Stimulated activated CD8-positive, alpha-beta memory T cell treated with anti-CD3 and anti-CD28 coated beads, Interleukin-15, amount 100 ng/mL, for 24 hours (primary cell): ENCODE data around the gene NADK2.
A peak's percentile ranks its signal among the peaks of the same experiment; 100 is the strongest.

ENCODE experiments used
- DNase-seq: peaks from one replicate; pipeline ENCODE4 v3.0.0-alpha.2; 2020; ENCODE audit warnings: low read depth

The NADK2 gene

GRCh38 chr5:36161361-36161760, 80.4 kb downstream of the NADK2 start:
- no peak for DNase-seq

GRCh38 chr5:36160617-36161016, 81.1 kb downstream of the NADK2 start:
- no peak for DNase-seq

- no peak for DNase-seq
Measured at GRCh38 chr5:36158144-36158543, 83.6 kb downstream of the NADK2 start.

DNA sequence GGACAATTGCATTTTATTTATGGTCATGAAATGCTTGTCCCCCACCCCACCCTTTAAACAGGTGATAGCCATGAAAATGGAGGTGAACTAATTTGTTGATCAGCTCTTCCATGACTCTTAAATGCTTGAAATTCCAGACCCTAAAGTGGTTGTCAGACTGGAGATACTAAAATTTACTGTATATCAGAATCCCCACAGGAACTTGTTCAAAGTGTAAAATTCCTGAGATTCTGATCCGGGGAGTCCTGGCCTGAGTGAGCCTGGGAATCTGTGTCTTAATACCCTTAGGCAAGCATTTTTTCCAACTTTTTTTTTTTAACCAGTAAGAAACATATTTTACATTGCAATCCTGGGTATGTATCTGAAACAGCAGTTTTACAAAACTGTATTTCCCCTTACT, 85.1 kb downstream of the NADK2 start:
- no peak for DNase-seq

DNA sequence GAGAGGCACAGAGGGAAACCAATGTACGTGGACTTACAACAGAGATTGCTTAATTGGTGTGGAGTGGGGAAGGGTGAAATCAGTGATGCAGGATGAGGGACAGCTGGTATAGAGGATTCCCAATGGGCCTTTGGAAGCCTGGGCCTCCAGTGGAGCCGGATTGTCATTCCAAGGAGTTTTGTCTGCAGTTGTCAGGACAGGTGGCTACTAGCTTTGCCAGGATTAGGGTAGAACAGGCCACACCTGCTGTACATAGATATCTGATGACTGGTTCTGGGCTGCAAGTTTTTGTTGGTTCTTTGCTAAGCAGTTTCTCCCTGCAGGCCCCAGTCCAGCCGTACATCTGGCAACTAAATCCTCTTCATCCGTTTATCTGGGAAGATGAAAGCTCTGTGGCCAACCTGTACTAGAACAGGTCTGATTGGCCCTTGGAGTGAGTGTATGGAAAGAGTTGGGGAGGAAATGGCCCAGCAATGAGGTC, 85.6 kb downstream of the NADK2 start:
- no peak for DNase-seq

GRCh38 chr5:36155291-36155690, 86.4 kb downstream of the NADK2 start:
- DNase-seq = no peak

DNA sequence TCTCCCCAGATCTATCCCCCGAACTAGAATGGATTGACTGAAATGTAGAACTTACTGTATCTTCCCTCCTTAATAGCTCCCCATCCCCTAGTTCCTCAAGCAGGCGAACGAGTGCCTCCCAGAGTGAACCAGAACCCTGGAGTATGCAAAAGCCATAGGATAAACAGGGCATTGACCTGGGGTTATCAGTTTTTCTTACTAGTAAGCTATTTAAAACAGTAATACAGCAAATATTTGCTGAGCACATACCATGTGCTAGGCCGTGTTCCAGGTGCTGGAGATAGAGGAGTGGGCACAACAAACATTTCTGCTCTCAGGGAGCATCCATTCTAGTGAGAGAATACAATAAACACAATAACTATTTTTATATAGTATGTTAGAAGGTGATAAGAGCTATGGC, 88.0 kb downstream of the NADK2 start:
- DNase-seq = no peak

DNA sequence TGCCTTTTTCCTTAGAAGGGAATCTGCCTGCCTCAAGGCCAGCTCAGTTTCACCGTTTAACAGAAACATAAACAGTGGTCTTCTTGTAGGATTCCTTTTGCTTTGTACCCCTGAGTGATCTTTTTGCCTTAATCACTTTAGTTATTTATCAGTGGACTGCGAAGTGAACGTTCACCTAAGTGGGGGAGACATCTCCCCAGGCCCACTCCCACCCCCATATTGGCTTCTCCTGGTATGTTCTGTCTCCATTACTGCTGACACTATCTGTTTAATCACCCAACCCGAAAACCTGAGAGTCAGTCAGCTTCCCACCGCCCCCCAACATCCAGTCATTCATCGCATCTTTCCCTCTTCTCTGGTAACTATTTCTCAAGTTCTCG, 88.4 kb downstream of the NADK2 start:
- no peak for DNase-seq

DNA sequence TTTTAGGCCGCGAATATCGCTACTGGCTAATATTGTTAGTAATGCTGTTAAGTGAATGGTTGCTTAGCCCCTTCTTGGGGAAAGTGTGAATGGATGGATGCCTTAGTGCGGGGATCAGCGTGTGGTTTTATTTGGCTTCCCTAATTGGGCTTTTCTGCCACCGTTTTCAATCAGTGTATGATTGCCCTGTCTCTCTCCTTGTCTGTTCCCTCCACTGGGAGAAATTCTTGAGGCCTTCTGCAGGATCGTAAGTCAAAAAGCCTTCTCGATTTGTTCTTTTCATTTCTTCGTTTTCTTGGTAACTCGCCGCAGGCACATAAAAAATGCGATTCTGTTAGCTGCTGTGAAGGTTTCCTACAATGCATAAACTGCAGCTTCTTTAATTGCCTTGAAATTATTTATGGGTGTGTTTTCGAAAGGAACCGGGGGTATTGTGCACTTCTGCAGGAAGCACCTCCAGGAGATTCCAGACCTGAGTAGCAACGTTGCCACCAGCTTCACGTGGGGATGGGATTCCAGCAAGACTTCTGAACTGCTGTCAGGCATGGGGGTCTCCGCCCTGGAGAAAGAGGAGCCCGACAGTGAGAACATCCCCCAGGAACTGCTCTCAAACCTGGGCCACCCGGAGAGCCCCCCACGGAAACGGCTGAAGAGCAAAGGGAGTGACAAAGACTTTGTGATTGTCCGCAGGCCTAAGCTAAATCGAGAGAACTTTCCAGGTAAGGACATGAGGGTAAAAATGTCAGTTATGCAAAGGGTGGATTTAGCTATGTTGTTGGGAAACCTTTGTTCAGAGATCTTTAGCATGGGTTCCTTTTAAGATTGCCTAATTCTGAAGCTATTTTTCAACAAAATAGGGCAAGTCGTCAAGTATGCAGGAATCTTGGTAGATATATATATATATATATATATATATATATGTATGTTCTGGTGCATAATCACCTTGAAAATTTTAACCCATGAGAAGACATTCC, 89.1 kb downstream of the NADK2 start:
- no peak for DNase-seq

DNA sequence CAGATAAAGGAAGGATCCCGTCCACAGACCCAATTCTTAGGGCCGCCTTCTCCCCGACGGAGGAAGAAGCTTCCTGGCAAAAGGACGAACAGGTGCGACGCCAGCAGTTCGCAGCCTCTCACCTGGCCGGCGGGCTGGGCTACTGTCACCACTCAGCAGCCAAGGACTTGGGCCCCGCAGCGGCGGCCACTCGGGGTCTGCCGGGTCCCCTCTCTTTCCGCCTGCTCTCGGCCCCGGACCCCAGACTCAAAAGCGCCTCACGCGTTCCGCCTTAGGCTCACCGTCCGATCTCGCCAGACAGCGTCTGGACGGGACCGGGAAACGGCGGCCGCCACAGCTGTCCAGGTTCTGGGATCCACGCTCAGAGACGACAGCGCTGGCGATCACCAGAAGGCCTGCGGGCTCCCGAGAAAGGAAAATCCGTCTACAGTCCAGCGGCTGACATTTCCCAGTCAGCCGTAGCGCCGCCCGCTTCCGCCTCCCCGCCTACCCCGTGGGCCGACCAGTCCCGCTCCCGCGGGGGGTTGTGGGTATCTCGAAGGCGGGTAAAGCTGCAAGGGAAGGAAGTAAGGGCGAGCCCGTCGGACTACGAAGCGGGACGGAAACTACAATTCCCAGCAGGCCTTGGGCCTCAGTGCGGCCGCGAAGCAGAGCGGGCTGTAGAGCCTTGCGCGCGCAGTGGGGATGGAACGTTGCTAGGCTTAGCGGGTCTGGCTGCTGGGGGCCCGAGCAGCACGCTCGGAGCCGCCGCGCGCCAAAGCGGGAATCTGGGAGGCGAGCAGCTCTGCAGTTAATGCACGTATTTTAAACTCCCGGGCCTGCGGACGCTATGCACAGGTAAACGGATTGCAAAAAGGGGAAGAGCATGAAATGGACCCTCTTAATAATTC, 90.0 kb downstream of the NADK2 start, which contains the start of the genes LMBRD2 and SKP2:
Gene LMBRD2, minus strand, starts transcription at position 454 of the 890 bp plus-strand sequence. CDS start 8,538 bp downstream, outside the sequence.
Gene SKP2, plus strand, starts transcription at position 678 of the 890 bp plus-strand sequence. Its CDS starts 152 bp downstream, at position 830.
- DNase-seq = peak; percentile 86

- DNase-seq = no peak
Measured at GRCh38 chr5:36150676-36151433, 90.9 kb downstream of the NADK2 start.

GRCh38 chr5:36147681-36148080, 94.0 kb downstream of the NADK2 start:
- no peak for DNase-seq

DNA sequence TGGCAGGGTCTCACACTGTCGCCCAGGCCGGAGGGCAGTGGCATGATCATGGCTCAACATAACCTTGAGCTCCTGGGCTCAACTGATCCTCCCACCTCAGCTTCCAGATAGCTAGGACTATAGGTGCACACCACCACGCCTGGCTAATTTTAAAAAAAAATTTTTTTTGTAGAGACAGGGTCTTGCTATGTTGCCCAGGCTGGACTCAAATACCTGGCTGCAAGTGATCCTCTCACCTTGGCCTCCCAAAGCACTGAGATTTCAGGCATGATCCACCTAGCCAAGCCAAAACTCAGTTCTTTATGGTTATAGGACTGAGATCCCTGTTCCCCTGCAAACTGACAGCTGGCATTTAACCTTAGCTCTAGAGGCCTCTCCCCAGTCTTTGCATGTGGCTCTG, 95.3 kb downstream of the NADK2 start:
- DNase-seq = no peak

DNA sequence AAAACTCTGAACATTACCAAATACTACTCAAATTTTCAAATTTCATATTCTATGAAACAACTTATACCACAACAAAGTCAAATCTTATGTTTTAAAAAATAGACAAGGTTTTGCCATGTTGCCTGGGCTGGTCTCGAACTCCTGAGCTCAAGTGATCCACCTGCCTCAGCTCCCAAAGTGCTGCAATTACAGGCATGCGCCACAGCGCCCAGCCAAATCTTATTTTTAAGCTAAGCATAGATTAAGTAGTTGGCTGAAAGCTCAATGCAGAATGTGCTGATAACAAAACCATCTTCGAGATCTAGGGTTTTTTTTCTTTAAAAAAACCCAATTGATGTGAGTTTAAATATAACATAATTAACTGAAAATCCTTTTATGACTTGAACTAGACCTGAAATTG, 96.4 kb downstream of the NADK2 start:
- no peak for DNase-seq
